ENCODE results near the gene PARD6A.

GRCh38 chr16:67659675-67660563 lies 841 bp upstream of the PARD6A start, which contains the start of gene ACD:
- TF ChIP-seq POLR2A (IDR thresholded peaks at IDR 0.05) (peak in 3 of 4 donors; percentile 48 to 90 (median 67)), CTCF (IDR thresholded peaks at IDR 0.05) (no peak)
